Activated CD4-positive, alpha-beta memory T cell treated with anti-CD3 and anti-CD28 coated beads, Interleukin-2, amount 10 ng/mL, durations not matched to agents 7 days and 5 days (primary cell): ENCODE data around the gene OR6B3. TPM values are rescaled to one million over a fixed set of nuclear protein-coding genes. Genes with fewer than 3 reads are reported as not detected.

Experiments
- CTCF ChIA-PET: fragments of 350-600 bp; sonication (Branson Sonifier 250); formaldehyde crosslinking; loops from one replicate; lab custom pipeline; 2021; ENCODE audit warnings: antibody characterized with exemption, inconsistent platforms; lab: Charles Lee
- POLR2A ChIA-PET: fragments of 350-600 bp; sonication (Branson Sonifier 250); formaldehyde crosslinking; loops from one replicate; lab custom pipeline; 2021; ENCODE audit warnings: antibody characterized with exemption; lab: Charles Lee
- DNase-seq: peaks from one replicate; pipeline ENCODE4 v3.0.0-alpha.2; 2020
- H3K27ac Mint-ChIP-seq: one replicate; pipeline ENCODE4 v1.8.0; 2021; ENCODE audit warnings: mild to moderate bottlenecking, mixed read lengths
- H3K27me3 Mint-ChIP-seq: one replicate; pipeline ENCODE4 v1.8.0; 2021; ENCODE audit warnings: mixed read lengths
- H3K36me3 Mint-ChIP-seq: one replicate; pipeline ENCODE4 v1.8.0; 2021; ENCODE audit warnings: low read depth, mixed read lengths
- H3K4me1 Mint-ChIP-seq: one replicate; pipeline ENCODE4 v1.8.0; 2021; ENCODE audit warnings: mixed read lengths
- H3K4me3 Mint-ChIP-seq: one replicate; pipeline ENCODE4 v1.8.0; 2021; ENCODE audit warnings: mild to moderate bottlenecking, mixed read lengths
- H3K9me3 Mint-ChIP-seq: one replicate; pipeline ENCODE4 v1.8.0; 2021; ENCODE audit warnings: mixed read lengths
- total RNA-seq, 2 experiments: library from RNA; stranded (reverse); gene quantifications; one replicate each; pipeline ENCODE4 v1.2.3, GENCODE V29; 2021

Gene OR6B3
- not detected for total RNA-seq

- Mint-ChIP-seq H3K36me3 (no peaks in the 10 kb centered on the region), H3K27me3 (peaks cover 26% of the 10 kb centered on the region), H3K9me3 (no peaks in the 10 kb centered on the region), H3K4me3 (no peak within 1 kb of the TSS), H3K4me1 (no peaks in the 10 kb centered on the region), H3K27ac (no peak within 1 kb of the TSS)
- CTCF ChIA-PET = no interaction called here
- DNase-seq = no peak
- POLR2A ChIA-PET = no interaction called here
Observed at GRCh38 chr2:240053173-240054155, at the start of gene OR6B3. OR6B3 (minus strand) TSS chr2:240053521.

GRCh38 chr2:240098349-240098748 is 45.0 kb upstream of the OR6B3 start:
- H3K27me3 Mint-ChIP-seq = peaks cover 70% of the 10 kb centered on the region
- CTCF ChIA-PET = no interaction called here

GRCh38 chr2:240095556-240096523 is 42.5 kb upstream of the OR6B3 start:
- H3K27me3 Mint-ChIP-seq = peaks cover 68% of the 10 kb centered on the region
- POLR2A ChIA-PET = interaction anchor here (0.6 kb wide), 1 partner anchor 85 kb away, joined by 3 read pairs; no protein-coding TSS in a partner anchor
- H3K4me1 Mint-ChIP-seq = no peaks in the 10 kb centered on the region
- no peaks in the 10 kb centered on the region for H3K36me3 Mint-ChIP-seq
- no peak overlapping the region for H3K27ac Mint-ChIP-seq
- no peak overlapping the region for H3K4me3 Mint-ChIP-seq
- DNase-seq = no peak
- no peaks in the 10 kb centered on the region for H3K9me3 Mint-ChIP-seq
- CTCF ChIA-PET = no interaction called here

More at GRCh38 chr2:240098349-240098748, 45.0 kb upstream of the OR6B3 start:
- no peak for DNase-seq
- no peak overlapping the region for H3K27ac Mint-ChIP-seq
- POLR2A ChIA-PET = no interaction called here
- H3K9me3 Mint-ChIP-seq = no peaks in the 10 kb centered on the region
- H3K4me1 Mint-ChIP-seq = no peaks in the 10 kb centered on the region
- H3K4me3 Mint-ChIP-seq = no peak overlapping the region
- H3K36me3 Mint-ChIP-seq = no peaks in the 10 kb centered on the region

GRCh38 chr2:240089306-240089705 is 36.0 kb upstream of the OR6B3 start:
- Mint-ChIP-seq H3K27me3 (peaks cover 37% of the 10 kb centered on the region), H3K9me3 (peaks cover 10% of the 10 kb centered on the region), H3K4me1 (no peaks in the 10 kb centered on the region), H3K4me3 (no peak overlapping the region), H3K36me3 (peaks cover 3% of the 10 kb centered on the region), H3K27ac (no peak overlapping the region)
- POLR2A ChIA-PET = no interaction called here
- CTCF ChIA-PET = no interaction called here
- DNase-seq = no peak

GRCh38 chr2:240086563-240086962 is 33.2 kb upstream of the OR6B3 start:
- Mint-ChIP-seq H3K36me3 (peaks cover 3% of the 10 kb centered on the region), H3K9me3 (peaks cover 10% of the 10 kb centered on the region), H3K4me3 (no peak overlapping the region), H3K4me1 (no peaks in the 10 kb centered on the region), H3K27me3 (peaks cover 33% of the 10 kb centered on the region), H3K27ac (no peak overlapping the region)
- POLR2A ChIA-PET = no interaction called here
- no peak for DNase-seq
- CTCF ChIA-PET = no interaction called here

GRCh38 chr2:240078631-240079030 is 25.3 kb upstream of the OR6B3 start:
- DNase-seq = no peak
- Mint-ChIP-seq H3K27ac (no peak overlapping the region), H3K4me3 (no peak overlapping the region), H3K9me3 (peaks cover 12% of the 10 kb centered on the region), H3K27me3 (peaks cover 20% of the 10 kb centered on the region), H3K36me3 (peaks cover 2% of the 10 kb centered on the region), H3K4me1 (no peaks in the 10 kb centered on the region)
- ChIA-PET POLR2A (no interaction called here), CTCF (interaction anchor here (1.0 kb wide), 1 partner anchor 17 kb away, joined by 3 read pairs; no protein-coding TSS in a partner anchor)

- Mint-ChIP-seq H3K4me1 (no peaks in the 10 kb centered on the region), H3K27me3 (peaks cover 13% of the 10 kb centered on the region), H3K4me3 (no peak overlapping the region), H3K27ac (no peak overlapping the region), H3K9me3 (peaks cover 12% of the 10 kb centered on the region), H3K36me3 (peaks cover 2% of the 10 kb centered on the region)
- ChIA-PET POLR2A (no interaction called here), CTCF (no interaction called here)
- no peak for DNase-seq
Observed at GRCh38 chr2:240077442-240077841, 24.1 kb upstream of the OR6B3 start.

- H3K9me3 Mint-ChIP-seq = peaks cover 12% of the 10 kb centered on the region
- peaks cover 14% of the 10 kb centered on the region for H3K27me3 Mint-ChIP-seq
- no peaks in the 10 kb centered on the region for H3K4me1 Mint-ChIP-seq
- no peak overlapping the region for H3K4me3 Mint-ChIP-seq
- ChIA-PET POLR2A (no interaction called here), CTCF (interaction anchor here (1.4 kb wide), 1 partner anchor 18 kb away, joined by 3 read pairs; no protein-coding TSS in a partner anchor)
- no peak for DNase-seq
- H3K27ac Mint-ChIP-seq = no peak overlapping the region
- peaks cover 2% of the 10 kb centered on the region for H3K36me3 Mint-ChIP-seq
Observed at GRCh38 chr2:240074545-240074944, 21.2 kb upstream of the OR6B3 start.

GRCh38 chr2:240070907-240071306 is 17.6 kb upstream of the OR6B3 start:
- CTCF ChIA-PET = interaction anchor here (1.1 kb wide), 1 partner anchor 8 kb away, joined by 3 read pairs; no protein-coding TSS in a partner anchor
- Mint-ChIP-seq H3K9me3 (no peaks in the 10 kb centered on the region), H3K4me1 (no peaks in the 10 kb centered on the region), H3K27me3 (peaks cover 21% of the 10 kb centered on the region), H3K4me3 (no peak overlapping the region), H3K27ac (no peak overlapping the region), H3K36me3 (no peaks in the 10 kb centered on the region)
- DNase-seq = no peak
- POLR2A ChIA-PET = no interaction called here

- H3K27me3 Mint-ChIP-seq = peaks cover 24% of the 10 kb centered on the region
- H3K27ac Mint-ChIP-seq = no peak overlapping the region
- no peaks in the 10 kb centered on the region for H3K9me3 Mint-ChIP-seq
- no peak overlapping the region for H3K4me3 Mint-ChIP-seq
- H3K36me3 Mint-ChIP-seq = no peaks in the 10 kb centered on the region
- no peaks in the 10 kb centered on the region for H3K4me1 Mint-ChIP-seq
- CTCF ChIA-PET = interaction anchor here (1.3 kb wide), 1 partner anchor 9 kb away, joined by 4 read pairs; no protein-coding TSS in a partner anchor
- POLR2A ChIA-PET = no interaction called here
- no peak for DNase-seq
Observed at GRCh38 chr2:240069829-240070228, 16.5 kb upstream of the OR6B3 start.

GRCh38 chr2:240068193-240068592 is 14.9 kb upstream of the OR6B3 start:
- no peak for DNase-seq
- Mint-ChIP-seq H3K4me3 (no peak overlapping the region), H3K9me3 (no peaks in the 10 kb centered on the region), H3K4me1 (no peaks in the 10 kb centered on the region), H3K36me3 (no peaks in the 10 kb centered on the region), H3K27me3 (peaks cover 30% of the 10 kb centered on the region), H3K27ac (no peak overlapping the region)
- POLR2A ChIA-PET = no interaction called here
- CTCF ChIA-PET = no interaction called here

- no peak for DNase-seq
- H3K4me3 Mint-ChIP-seq = no peak overlapping the region
- ChIA-PET CTCF (no interaction called here), POLR2A (no interaction called here)
- H3K27ac Mint-ChIP-seq = no peak overlapping the region
- no peaks in the 10 kb centered on the region for H3K9me3 Mint-ChIP-seq
- peaks cover 40% of the 10 kb centered on the region for H3K27me3 Mint-ChIP-seq
- H3K36me3 Mint-ChIP-seq = no peaks in the 10 kb centered on the region
- H3K4me1 Mint-ChIP-seq = no peaks in the 10 kb centered on the region
Observed at GRCh38 chr2:240066489-240066888, 13.2 kb upstream of the OR6B3 start.

GRCh38 chr2:240064898-240065297 is 11.6 kb upstream of the OR6B3 start:
- Mint-ChIP-seq H3K27ac (no peak overlapping the region), H3K4me3 (no peak overlapping the region), H3K27me3 (peaks cover 40% of the 10 kb centered on the region), H3K9me3 (no peaks in the 10 kb centered on the region), H3K36me3 (no peaks in the 10 kb centered on the region), H3K4me1 (no peaks in the 10 kb centered on the region)
- DNase-seq = no peak
- ChIA-PET CTCF (no interaction called here), POLR2A (no interaction called here)
